ENCODE results near the gene SMURF1.
"Not testable (repeated sequence)": the region's sequence is repeated elsewhere in the genome, so short reads cannot be mapped to it uniquely, and the experiment has no call there.

Gene SMURF1

GRCh38 chr7:99094401-99094800 lies 49.5 kb downstream of the SMURF1 start:
- DNase-seq: no peak

- no peak for DNase-seq
Observed at GRCh38 chr7:99092064-99092720, 51.7 kb downstream of the SMURF1 start.

- DNase-seq: no peak
Observed at GRCh38 chr7:99090771-99091542, 53.0 kb downstream of the SMURF1 start.

GRCh38 chr7:99089914-99090629 lies 53.8 kb downstream of the SMURF1 start:
- DNase-seq: no peak

- DNase-seq: no peak
Observed at GRCh38 chr7:99086944-99087343, 57.0 kb downstream of the SMURF1 start.

GRCh38 chr7:99086532-99086931 lies 57.4 kb downstream of the SMURF1 start:
- DNase-seq: no peak

- DNase-seq: no peak
Observed at GRCh38 chr7:99083733-99084132, 60.2 kb downstream of the SMURF1 start.

GRCh38 chr7:99083068-99083651 lies 60.7 kb downstream of the SMURF1 start:
- DNase-seq: no peak

- no peak for DNase-seq
Observed at GRCh38 chr7:99080679-99081078, 63.2 kb downstream of the SMURF1 start.

GRCh38 chr7:99079104-99079503 lies 64.8 kb downstream of the SMURF1 start:
- DNase-seq: no peak

- DNase-seq: no peak
Observed at GRCh38 chr7:99078416-99078815, 65.5 kb downstream of the SMURF1 start.

- DNase-seq: no peak
Observed at GRCh38 chr7:99076615-99077014, 67.3 kb downstream of the SMURF1 start.

GRCh38 chr7:99073839-99074446 lies 70.0 kb downstream of the SMURF1 start:
- no peak for DNase-seq

- no peak for DNase-seq
Observed at GRCh38 chr7:99072126-99072525, 71.8 kb downstream of the SMURF1 start.

GRCh38 chr7:99070361-99070760 lies 73.5 kb downstream of the SMURF1 start:
- DNase-seq: no peak

GRCh38 chr7:99061001-99061776 lies 82.7 kb downstream of the SMURF1 start:
- no peak for DNase-seq

- no peak for DNase-seq
Observed at GRCh38 chr7:99054781-99055180, 89.1 kb downstream of the SMURF1 start.

- no peak for DNase-seq
Observed at GRCh38 chr7:99050971-99051370, 92.9 kb downstream of the SMURF1 start.

GRCh38 chr7:99047526-99048077 lies 96.3 kb downstream of the SMURF1 start:
- DNase-seq: no peak

- no peak for DNase-seq
Observed at GRCh38 chr7:99046722-99047121, 97.2 kb downstream of the SMURF1 start.

GRCh38 chr7:99046262-99046661 lies 97.6 kb downstream of the SMURF1 start:
- not testable (repeated sequence) for DNase-seq

GRCh38 chr7:99044858-99045257 lies 99.0 kb downstream of the SMURF1 start:
- not testable (repeated sequence) for DNase-seq

Data from activated naive CD4-positive, alpha-beta T cell treated with Interleukin-2 at 50 U/mL for 16 hours (primary cell).